ENCODE results near the gene MYRF.

DNA sequence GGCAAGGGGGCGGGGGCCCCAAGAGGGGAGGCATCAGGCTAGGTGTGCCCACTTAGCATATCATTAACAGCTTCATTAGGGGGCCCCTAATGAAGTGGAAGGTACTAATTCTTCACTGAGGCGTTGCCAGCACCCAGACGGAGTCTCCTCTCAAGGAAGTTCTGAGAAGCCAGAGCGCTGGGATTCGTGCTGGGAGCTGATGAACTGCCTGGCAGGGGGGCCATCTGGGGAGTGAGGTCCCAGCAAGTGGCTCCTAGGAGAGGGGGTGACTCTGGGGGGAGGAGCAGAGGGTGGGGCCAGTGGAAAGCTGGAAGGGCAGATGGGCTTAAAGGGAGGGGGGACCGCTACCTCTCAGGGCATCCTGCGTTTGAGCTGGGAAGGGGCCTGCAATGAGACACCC, 42.4 kb upstream of the MYRF start:
- TF ChIP-seq, protein P1, sequence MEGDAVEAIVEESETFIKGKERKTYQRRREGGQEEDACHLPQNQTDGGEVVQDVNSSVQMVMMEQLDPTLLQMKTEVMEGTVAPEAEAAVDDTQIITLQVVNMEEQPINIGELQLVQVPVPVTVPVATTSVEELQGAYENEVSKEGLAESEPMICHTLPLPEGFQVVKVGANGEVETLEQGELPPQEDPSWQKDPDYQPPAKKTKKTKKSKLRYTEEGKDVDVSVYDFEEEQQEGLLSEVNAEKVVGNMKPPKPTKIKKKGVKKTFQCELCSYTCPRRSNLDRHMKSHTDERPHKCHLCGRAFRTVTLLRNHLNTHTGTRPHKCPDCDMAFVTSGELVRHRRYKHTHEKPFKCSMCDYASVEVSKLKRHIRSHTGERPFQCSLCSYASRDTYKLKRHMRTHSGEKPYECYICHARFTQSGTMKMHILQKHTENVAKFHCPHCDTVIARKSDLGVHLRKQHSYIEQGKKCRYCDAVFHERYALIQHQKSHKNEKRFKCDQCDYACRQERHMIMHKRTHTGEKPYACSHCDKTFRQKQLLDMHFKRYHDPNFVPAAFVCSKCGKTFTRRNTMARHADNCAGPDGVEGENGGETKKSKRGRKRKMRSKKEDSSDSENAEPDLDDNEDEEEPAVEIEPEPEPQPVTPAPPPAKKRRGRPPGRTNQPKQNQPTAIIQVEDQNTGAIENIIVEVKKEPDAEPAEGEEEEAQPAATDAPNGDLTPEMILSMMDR (IDR thresholded peaks at IDR 0.05) = no peak
- TF ChIP-seq EZH2 (IDR thresholded peaks at IDR 0.05) (no peak), EZH2phosphoT487 (IDR thresholded peaks at IDR 0.05) (no peak)

Measured in neural progenitor cell (in vitro differentiated cells).